GM21723 (cell line): ENCODE data around the gene BDKRB1.
"Not testable (repeated sequence)": the region's sequence is repeated elsewhere in the genome, so short reads cannot be mapped to it uniquely, and the experiment has no call there.

Experiments
- ATAC-seq: cut with Tn5 transposase; IDR thresholded peaks from one replicate; pipeline ENCODE4 v1.9.1; 2021; ENCODE audit warnings: mild to moderate bottlenecking, moderate library complexity; ENCODE audit not compliant: unreplicated experiment

The BDKRB1 gene

DNA sequence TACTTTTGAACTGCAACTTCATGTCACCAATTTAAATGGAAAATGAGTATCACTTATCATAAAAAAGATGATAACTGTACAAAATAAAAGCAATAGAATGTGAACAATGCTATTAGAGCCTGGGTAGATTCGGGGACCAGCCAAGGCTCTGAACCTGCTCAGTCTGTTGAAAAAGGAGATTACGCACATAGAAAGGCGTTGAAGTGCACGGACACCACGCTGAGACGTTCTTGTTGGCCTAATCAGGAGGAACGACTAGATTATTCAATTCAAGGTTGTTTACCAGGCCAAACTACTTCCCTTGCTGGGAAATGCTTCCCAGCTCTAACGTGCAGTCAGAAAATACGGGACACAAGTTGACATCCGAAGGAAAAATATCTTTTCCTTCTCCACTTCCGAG is 23.5 kb upstream of the BDKRB1 start:
- no peak for ATAC-seq

DNA sequence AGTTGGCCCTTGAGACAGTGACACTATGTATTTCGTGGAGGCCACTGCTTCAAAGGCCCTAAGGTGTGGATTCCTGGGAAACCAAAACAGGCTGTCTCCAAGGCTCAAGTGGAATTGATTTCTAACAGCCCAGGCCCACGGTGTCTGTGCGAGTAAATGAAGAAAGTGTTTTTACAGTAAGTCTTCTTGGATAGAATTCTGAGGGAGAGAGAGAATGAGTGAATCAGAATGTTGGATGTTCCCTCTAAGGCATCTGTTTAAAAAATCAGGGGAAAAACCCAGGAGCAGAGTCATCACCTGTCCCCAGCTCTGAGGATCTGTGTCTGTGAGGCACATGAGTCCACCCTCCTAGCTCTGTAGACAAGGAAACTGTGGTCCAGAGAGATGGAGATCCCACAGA is 22.3 kb upstream of the BDKRB1 start:
- ATAC-seq = no peak

DNA sequence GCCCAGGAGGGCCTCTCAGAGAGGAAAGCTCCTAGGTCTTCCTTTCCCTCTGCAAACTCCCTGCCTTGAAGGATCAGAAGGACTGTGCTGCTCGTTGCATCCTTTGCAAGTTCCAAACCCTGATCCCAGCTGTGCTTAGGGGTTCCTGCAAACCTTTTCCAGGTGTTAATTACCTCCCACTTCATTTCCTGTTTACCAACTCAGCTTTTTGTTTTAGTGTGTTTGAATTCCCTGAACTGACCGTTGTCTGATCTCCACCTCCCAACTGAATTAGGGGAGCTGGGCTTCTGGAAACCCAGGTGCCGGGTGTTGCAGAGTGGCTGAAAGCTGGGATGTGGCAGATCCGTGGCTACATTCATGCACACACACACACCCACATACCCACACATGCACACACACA is 20.6 kb upstream of the BDKRB1 start:
- ATAC-seq = no peak

DNA sequence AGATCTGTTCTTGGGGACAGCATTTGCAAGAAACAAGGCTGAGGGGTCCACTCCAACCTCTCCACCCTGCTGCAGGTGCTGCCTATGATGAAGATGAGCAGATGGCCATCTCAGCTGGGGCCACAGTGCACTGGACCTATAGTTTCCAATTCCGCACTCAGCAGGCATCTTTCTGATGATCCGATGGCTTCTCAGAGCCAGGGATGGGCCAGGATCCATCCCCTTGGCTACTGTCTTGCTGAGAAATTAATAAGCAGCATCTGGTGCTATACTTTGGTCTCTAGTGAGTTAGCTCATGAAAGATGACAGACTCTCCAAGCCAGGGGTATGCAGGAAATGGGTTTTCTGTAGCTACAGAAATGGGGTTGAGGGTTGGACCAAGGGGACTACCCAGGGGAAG is 18.4 kb upstream of the BDKRB1 start:
- ATAC-seq = no peak

DNA sequence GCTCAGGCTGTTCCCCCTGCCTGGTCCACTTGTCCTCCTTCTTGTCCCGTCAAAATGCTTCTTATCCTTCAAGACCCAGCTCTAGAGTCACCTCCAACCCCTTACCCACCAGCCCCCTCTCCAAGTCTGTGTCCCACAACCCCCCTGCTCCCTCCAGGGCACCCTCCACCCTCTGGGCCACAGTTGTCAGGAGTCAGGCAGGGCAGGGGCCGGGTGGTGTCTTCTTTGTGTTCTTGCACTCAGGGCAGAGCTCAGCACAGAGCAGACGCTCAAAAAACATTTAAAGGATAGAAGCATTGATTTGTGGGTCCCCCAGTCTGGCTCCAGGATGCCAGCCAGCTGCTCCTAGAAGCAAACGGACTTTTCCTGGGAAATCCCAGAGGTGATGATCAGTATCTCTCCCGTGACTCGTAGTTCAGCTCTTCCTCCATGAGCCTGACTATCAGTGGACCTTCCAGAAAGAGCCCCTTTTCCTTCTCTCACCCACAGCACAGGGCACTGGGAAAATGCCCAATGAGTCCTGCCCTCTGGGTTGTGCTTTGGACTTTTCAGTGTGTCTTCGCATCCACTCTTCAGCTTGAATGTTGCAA is 17.2 kb upstream of the BDKRB1 start:
- ATAC-seq = no peak

DNA sequence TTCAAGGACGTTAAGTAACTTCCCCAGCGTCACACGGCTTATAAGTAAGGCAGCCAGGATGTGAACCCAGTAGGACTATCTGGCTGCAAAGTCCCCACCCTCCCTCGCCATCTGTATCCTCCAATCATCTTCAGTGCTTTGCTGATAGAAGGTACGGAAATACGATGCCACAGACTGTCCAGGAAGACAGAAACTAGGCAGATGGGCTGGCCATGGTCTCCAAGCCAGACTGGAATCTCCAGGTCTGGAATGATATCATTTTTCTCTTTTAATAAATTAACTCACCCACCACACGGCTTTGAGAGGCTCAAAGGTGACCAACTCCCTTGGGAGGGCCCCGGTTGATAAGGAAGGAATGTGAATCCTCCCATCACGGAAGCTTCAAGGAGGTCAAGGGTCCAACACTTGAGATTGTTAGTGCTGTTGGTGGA is 16.3 kb upstream of the BDKRB1 start:
- ATAC-seq = no peak

DNA sequence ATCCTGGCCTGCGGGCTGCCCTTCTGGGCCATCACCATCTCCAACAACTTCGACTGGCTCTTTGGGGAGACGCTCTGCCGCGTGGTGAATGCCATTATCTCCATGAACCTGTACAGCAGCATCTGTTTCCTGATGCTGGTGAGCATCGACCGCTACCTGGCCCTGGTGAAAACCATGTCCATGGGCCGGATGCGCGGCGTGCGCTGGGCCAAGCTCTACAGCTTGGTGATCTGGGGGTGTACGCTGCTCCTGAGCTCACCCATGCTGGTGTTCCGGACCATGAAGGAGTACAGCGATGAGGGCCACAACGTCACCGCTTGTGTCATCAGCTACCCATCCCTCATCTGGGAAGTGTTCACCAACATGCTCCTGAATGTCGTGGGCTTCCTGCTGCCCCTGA is 15.4 kb upstream of the BDKRB1 start:
- ATAC-seq = no peak

DNA sequence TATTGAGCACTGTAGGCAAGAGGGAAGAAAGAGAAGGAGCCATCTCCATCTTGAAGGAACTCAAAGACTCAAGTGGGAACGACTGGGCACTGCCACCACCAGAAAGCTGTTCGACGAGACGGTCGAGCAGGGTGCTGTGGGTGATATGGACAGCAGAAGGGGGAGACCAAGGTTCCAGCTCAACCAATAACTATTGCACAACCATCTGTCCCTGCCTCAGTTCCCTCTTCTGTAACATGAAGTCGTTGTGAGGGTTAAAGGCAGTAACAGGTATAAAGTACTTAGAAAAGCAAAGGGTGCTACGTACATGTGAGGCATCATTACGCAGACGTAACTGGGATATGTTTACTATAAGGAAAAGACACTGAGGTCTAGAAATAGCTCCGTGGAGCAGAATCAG is 13.9 kb upstream of the BDKRB1 start:
- ATAC-seq = no peak

DNA sequence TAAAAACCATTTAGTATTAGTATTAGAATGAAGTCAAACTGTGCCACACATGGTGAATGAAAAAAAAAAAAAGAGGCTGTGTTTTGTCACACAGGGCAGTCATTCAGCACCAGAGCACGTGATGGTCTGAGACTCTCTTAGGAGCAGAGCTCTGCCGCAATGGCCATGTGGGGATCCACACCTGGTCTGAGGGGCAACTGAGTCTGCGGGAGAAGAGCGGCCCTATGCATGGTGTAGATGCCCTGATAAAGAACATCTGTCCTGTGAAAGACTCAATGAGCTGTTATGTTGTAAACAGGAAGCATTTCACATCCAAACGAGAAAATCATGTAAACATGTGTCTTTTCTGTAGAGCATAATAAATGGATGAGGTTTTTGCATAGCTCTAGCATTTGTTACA is 12.2 kb upstream of the BDKRB1 start:
- no peak for ATAC-seq

DNA sequence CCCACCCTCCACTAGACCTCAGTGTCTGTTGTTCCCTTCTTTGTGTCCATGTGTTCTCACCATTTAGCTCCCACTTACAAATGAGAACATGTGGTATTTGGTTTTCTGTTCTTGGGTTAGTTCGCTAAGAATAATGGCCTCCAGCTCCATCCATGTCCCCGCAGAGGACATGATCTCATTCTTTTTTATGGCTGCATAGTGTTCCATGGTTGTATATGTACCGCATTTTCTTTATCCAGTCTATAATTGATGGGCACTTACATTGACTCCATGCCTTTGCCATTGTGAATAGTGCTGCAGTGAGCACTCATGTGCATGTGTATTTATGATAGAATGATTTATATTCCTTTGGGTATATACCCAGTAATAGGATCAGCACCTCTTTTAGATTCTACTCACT is 10.9 kb upstream of the BDKRB1 start:
- ATAC-seq = not testable (repeated sequence)

DNA sequence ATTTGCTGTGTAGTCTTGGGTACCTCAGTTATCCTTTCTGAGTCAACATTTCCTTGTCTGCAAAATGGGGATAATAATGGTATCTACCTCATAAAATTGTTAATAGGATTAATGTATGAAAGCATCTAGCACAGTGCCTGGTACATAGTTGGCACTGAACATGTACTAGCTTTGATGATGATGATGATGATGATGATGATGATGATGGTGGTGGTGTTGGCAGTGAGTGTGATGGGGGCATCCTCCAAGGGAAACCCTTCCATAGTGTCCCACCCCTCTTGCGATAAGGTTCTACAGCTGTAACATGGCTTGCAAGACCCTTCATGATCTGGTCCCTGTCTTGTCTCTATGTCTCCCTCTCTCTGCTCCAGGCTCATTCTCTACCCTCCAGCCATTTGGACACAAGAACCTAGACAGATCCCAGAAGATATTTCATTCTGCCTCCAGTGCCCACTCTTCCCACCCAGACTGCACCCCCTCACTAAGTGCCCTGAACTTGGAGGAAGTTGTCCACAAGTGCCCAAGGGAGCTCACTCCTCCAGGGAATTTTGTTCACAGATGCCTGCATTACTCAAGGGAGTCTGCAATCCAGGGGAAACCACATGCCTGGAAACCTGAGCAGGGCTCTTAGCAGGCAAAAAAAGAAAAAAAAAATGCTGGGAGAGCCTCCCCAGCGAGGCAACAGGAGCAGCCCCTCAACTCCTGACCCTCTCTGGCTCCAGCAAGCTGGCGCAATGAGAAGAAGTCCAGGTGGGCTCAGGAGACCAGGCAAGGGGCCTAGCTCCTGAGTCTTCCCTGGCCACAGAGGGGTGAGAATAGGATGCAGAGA is 10.1 kb upstream of the BDKRB1 start:
- ATAC-seq = no peak

DNA sequence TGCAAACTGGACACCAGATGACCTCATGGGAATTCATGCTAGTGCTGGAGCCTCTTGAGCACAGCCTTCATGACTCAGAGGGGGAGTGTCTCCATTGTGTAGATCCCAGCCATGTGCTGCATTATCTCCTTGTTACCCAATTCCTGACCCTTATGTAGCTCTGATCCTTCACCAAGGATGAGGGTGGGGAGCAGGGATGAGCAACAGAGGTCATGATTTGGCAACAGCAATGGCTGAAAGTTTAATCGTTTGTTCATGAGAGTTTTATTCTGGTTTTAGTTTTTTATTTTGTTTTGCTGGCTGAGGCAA is 9.5 kb upstream of the BDKRB1 start:
- ATAC-seq = no peak

DNA sequence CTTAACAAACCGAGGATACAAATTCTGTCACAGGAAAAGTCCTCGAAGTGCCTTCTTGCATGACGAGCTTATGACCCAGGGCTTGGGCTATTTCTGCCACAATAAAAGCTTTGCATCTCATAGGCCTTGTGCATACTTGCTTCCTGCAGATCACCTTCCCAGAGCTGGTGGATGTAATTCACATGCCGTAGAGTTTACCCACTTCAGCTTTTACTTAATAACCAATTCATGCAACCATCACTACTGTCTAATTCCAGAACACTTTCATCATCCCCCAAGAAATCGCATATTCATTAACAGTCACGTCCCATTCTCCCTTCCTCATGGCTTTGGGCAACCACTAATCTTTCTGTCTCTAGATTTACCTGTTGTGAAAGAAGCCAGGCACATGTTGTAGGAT is 9.0 kb upstream of the BDKRB1 start:
- ATAC-seq = no peak

DNA sequence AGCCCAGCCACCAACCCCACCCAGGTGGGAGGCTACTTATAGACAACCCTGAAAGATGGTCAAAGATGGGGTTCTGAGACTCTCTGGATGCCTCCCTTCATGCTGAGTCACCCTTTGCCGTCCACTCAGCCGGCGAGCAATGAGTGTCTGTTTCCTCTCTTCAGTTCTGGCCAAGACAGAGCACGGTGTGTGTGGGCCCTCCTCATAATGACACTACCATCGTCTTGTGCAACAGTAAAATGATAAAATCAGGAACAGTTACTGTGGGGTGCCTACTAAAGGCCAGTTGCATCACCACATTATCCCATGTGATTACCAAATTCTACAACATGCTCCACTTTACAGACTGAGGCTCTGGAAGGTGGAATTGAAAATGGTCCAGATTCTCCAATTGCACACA is 7.0 kb upstream of the BDKRB1 start:
- ATAC-seq = no peak

DNA sequence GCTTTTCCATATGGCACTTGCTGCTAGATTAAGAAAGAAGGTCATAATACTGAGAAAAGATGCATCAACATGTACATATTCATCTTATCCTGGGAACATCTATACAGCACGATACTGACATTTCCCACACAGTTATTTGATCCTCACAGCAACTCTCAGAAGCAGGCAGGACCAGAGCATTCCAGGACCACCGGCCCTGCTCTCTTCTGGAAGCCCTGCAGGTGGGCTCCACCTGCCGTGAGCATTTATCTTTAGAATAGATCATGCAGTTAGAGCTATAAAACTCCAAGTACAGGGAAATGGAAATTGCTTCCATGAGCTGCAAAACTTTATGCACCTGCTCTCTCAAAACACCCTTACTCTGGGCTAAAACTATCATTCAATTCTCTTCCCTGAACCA is 5.5 kb upstream of the BDKRB1 start:
- no peak for ATAC-seq

DNA sequence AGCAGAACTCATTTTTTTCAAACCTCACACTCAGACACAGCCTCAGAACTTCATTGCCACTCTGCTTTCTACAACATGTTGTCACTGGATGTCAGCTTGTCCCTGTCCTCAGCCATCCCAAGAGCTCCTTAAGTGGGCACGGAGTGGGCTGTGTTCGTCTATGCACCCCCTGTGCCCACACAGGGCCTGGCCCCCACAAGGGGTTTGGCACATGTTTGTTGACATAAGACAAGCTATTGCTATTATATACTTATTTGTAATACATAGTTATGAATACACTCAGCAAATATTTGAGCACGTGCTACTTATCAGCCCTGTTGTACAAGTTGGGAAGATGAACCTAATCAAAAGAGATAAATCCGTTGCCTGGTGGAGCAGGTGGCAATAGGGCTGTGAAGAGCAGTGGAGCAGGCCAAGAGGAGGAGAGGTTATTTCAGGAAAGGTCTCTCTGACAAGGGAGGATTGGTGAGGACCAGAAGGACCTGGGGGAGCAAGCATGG is 4.3 kb upstream of the BDKRB1 start:
- no peak for ATAC-seq

DNA sequence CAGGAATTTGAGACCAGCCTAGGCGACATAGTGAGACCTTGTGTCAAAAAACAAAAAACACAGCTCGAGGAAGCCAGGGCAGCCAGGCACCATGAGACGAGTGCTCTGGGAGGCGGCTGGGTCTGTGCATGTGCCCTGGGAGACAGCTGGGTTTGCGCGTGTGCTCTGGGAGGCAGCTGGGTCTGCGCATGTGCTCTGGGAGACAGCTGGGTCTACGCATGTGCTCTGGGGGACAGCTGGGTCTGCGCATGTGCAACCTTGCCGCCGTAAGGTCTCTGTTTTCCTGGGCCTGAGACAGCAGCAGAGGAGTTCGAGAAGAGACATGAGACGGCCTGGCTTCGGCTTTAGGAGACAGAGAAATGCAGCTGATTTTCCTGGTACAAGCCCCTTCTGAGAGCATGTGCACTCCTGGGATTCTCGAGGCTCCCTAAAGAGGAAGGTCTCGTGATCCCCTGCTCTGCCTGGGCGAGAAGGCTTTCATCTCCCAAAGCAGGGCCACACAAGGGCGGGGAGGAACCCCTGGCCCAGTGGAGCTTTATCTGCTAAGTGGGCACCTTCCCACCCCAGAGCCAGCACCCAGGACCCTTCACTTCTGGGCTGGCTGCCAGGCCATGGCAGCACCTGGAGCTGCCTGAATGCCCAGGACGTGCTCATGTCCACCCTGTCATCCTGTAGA is 3.5 kb upstream of the BDKRB1 start:
- ATAC-seq = no peak

DNA sequence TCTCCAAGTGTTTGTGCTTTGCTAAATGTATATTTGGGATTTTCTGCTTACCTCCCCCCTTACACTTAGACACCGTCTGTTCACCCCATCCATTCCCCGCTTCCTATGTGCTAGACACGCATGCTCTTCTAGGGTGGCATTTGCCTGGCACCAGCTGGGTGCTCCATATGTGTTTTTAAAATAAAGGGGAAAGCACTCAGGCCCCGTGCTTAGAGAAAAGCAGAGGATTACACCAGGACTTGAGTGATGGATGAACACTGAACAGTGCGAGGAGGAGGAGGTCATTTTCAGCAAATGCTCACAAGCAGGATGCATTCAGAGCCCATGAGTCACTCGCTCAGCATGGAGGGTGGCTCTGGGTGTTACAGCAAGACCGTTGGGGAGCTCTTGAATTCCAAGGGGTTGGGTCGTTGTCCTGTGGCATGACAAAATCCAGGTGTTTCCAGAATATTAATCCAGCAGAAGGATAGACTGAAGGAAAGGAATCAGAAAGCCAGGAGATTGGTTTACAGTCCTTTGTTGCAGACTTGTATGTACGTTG is 2.9 kb upstream of the BDKRB1 start:
- no peak for ATAC-seq

DNA sequence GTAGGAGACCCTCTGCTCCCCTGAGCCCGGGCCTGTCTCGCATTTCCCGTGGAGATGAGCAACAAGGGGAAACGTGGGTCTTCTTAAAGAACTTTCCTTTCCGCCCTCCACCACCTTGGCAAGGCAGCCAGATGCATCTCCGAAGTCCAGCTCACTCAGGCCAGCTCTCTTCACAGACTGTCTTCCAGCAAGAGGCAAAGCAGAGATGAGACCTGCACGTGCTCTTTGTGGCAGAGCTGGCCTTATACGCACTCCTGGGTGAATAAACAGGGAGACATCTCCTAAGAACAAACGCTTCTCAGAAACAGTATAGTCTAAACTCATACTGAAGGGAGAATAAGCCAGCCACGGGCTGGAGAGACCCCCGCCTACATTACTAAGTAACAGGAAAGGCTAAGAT is 1.3 kb upstream of the BDKRB1 start:
- no peak for ATAC-seq

DNA sequence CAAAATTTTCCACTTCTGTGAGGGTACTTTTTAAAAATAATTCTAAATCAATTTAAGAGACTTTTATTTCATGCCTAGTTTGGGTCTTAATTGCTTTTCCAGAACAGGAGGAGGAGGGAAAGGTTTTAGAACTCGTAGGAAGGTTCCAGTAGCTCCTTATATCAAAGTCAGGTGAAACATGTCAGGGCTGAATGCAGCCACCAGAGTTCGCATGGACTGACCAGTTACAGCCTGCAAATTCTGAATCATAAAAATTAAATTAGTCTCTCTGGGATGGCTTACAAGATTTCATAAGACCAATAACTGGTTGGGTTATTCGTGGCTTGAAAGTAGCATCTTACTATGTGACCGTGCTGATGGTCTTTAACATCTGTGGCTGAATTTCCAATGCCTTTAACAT is 397 bp downstream of the BDKRB1 start:
- ATAC-seq = no peak

DNA sequence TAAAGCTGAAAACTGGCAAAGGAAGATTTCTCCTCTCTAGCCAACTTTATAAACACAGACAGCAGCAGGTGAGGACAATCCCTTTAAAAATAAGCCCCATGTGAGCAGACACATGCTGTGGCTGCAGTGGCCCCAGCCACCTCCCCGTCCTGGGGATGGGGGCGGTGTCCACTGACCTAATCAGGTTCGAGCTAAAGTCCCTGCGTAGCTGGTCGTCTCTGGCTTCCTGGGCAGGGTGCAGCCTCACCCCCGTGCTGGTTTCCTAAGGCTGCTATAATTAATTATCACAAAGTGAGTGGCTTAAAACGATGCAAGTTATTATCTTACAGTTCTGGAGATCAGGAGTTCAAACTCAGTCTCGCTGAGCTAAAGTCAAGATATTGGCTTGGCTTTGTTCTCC is 1.0 kb downstream of the BDKRB1 start:
- no peak for ATAC-seq

DNA sequence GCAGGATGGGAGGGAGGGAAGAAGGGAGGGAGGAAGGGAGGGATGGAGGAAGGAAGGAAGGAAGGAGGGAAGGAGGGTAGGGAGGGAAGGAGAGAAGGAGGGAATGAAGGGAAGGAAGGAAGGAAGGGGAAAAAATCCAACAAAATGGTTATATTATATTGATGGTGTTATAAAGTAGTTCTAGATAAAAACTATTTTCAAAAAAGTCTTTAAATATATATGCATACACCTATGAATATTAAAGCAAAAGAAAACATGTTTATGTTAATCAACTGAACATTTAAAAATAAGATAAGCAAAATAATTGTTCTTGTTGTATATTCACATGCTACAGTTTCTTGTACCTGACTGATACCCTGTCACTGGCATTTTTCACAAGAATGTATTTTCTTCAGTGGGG is 1.9 kb downstream of the BDKRB1 start:
- ATAC-seq = no peak
